GM21360 (cell line): ENCODE results near the gene NCF4.

ENCODE experiments used
- ATAC-seq: cut with Tn5 transposase; IDR thresholded peaks from one replicate; pipeline ENCODE4 v1.9.1; 2021; ENCODE audit warnings: mild to moderate bottlenecking, moderate library complexity; ENCODE audit not compliant: unreplicated experiment

NCF4 gene

GRCh38 chr22:36918586-36919284 lies 57.9 kb downstream of the NCF4 start:
- ATAC-seq: no peak

GRCh38 chr22:36921309-36922104 lies 60.7 kb downstream of the NCF4 start:
- ATAC-seq: no peak

GRCh38 chr22:36922105-36922608 lies 61.4 kb downstream of the NCF4 start:
- ATAC-seq: no peak

- ATAC-seq: no peak
Observed at GRCh38 chr22:36922711-36923110, 61.9 kb downstream of the NCF4 start.

- no peak for ATAC-seq
Observed at GRCh38 chr22:36923131-36923788, 62.5 kb downstream of the NCF4 start.

GRCh38 chr22:36924151-36924698 lies 63.4 kb downstream of the NCF4 start:
- no peak for ATAC-seq

GRCh38 chr22:36925388-36926290 lies 64.8 kb downstream of the NCF4 start:
- no peak for ATAC-seq

- ATAC-seq: no peak
Observed at GRCh38 chr22:36926309-36926708, 65.5 kb downstream of the NCF4 start.

- no peak for ATAC-seq
Observed at GRCh38 chr22:36926721-36927435, 66.1 kb downstream of the NCF4 start.
